ENCODE measurements around the gene ARHGAP8.
A peak's percentile ranks its signal among the peaks of the same experiment; 100 is the strongest.
"Not testable (repeated sequence)": the region's sequence is repeated elsewhere in the genome, so short reads cannot be mapped to it uniquely, and the experiment has no call there.

ARHGAP8 gene

DNA sequence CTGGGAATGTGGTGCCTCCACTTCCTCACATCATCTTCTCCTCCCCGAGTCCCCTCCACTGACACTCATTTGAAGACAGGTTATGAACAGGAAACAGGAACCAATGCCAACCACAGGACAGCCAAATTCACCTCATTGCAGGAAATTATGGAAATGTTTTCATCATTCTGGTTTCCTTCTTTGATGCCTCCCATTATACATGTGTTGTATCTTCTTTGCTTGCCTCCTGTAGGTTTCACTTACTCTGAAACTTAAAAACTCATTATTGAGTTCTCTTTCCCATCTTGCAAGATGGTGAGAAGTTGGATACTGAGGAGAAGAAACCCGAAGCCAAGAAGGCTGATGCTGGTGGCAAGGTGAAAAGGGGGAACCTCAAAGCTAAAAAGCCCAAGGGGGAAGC, 148.9 kb downstream of the ARHGAP8 start:
- H3K4me3 ChIP-seq (ENCODE audit: low read length) = no peak overlapping the region
- peak; percentile 20 for DNase-seq (ENCODE audit: low read depth)
- TF ChIP-seq, protein P1, sequence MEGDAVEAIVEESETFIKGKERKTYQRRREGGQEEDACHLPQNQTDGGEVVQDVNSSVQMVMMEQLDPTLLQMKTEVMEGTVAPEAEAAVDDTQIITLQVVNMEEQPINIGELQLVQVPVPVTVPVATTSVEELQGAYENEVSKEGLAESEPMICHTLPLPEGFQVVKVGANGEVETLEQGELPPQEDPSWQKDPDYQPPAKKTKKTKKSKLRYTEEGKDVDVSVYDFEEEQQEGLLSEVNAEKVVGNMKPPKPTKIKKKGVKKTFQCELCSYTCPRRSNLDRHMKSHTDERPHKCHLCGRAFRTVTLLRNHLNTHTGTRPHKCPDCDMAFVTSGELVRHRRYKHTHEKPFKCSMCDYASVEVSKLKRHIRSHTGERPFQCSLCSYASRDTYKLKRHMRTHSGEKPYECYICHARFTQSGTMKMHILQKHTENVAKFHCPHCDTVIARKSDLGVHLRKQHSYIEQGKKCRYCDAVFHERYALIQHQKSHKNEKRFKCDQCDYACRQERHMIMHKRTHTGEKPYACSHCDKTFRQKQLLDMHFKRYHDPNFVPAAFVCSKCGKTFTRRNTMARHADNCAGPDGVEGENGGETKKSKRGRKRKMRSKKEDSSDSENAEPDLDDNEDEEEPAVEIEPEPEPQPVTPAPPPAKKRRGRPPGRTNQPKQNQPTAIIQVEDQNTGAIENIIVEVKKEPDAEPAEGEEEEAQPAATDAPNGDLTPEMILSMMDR (IDR thresholded peaks at IDR 0.05; ENCODE audit: insufficient read depth, low read depth, low read length, missing control alignments) = no peak

DNA sequence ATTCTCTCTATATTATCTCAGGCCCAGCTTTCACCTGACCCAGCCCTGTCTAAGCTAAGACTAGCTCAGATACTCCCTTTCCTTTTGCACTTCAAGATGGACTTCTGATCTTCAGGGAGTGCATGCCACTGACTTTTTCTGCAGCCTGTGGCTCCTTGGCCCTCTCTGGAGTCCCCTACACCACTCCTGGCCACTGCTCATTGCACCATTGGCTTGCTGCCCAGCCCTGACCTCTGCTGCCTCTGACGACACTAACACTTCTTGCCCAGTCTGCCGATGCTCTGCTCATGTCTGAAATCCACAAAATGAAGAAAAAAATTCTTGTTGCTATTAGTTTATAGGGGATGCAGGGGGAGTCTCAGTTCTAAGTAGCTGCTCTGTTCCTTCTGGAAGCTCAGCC, 150.8 kb downstream of the ARHGAP8 start:
- not testable (repeated sequence) for DNase-seq (ENCODE audit: low read depth); H3K4me3 ChIP-seq (ENCODE audit: low read length)

DNA sequence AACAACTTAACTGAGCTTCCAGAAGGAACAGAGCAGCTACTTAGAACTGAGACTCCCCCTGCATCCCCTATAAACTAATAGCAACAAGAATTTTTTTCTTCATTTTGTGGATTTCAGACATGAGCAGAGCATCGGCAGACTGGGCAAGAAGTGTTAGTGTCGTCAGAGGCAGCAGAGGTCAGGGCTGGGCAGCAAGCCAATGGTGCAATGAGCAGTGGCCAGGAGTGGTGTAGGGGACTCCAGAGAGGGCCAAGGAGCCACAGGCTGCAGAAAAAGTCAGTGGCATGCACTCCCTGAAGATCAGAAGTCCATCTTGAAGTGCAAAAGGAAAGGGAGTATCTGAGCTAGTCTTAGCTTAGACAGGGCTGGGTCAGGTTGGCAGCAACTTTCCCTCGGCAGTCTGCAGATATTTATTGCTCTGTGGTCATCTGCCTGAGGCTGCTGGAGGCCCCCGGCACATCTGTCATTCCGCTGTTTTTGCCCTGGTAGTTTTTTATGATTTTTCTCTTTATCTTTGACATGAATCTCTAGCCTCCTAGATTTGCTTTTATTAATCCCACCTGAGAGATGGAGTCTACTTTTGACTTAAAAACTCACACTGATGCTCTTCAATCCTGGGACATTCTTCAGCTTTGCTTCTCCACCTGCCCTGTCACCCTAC, 152.2 kb downstream of the ARHGAP8 start:
- DNase-seq (ENCODE audit: low read depth); H3K4me3 ChIP-seq (ENCODE audit: low read length): not testable (repeated sequence)

DNA sequence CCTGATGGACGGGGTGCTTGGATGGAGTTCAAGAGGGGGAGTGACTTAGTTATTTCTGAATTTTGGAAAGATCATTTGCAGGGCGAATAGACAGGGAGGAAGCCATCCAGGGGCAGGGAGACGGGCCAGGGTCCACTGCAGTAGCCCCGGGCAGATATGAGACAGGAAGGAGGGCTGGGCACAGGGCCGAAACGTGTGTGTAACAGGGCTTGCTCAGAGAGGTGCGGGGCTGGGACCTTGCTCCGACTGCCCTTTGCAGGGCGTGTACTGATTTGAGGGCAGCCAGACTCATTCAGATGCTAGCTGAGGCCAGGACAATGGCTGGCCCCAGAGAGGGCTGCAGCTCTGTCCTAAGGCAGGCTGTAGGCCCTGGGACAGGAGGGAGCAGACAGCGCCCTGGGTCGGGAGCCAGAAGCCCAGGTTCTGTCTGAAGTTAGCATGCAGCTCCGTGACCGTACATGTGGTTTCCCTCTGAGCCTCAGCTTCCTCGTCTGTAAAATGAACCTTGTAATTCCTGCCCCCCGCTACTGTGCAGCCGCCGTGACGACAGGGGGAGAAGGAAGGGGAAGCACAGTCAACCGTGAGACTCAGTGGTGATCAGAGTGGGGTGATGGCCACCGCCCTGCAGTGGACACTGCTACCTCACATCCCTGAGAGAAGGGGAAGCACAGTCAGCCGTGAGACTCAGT, 154.0 kb downstream of the ARHGAP8 start:
- H3K4me3 ChIP-seq (ENCODE audit: low read length) = no peak overlapping the region
- DNase-seq (ENCODE audit: low read depth) = no peak
- TF ChIP-seq, protein P1 (IDR thresholded peaks at IDR 0.05; ENCODE audit: insufficient read depth, low read depth, low read length, missing control alignments) = no peak

DNA sequence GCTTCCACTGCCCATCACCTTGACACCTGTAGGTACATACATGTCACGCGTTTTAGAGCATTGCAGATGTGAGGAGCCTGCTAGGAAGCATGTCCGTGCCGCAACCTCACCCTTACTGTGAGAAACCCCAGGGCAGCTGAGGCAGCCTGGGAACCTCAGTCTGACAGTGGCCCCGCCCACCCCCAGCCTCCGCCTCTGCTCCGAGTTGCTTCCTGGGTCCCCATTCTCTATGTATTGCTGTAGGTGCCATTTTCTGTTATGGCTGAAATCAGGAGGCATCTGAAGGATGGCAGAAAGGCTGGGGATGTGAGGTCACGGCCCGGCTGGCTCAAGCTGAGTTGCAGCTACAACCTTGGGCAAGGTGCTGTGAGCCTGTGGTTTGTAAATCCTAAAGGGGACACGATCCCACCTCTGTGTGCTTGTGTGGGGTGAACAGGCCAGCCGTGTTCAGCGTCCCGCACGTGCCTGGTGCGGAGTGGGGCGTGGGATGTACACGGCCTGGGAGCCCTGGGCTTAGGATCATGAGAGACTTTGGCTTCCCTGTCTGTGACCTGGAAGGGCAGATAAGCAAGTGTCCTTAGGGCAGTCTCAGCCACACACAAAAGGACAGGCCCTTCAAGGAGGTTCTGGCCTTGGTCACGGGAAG, 154.7 kb downstream of the ARHGAP8 start:
- no peak overlapping the region for H3K4me3 ChIP-seq (ENCODE audit: low read length)
- TF ChIP-seq, protein P1 (IDR thresholded peaks at IDR 0.05; ENCODE audit: insufficient read depth, low read depth, low read length, missing control alignments) = no peak
- no peak for DNase-seq (ENCODE audit: low read depth)

DNA sequence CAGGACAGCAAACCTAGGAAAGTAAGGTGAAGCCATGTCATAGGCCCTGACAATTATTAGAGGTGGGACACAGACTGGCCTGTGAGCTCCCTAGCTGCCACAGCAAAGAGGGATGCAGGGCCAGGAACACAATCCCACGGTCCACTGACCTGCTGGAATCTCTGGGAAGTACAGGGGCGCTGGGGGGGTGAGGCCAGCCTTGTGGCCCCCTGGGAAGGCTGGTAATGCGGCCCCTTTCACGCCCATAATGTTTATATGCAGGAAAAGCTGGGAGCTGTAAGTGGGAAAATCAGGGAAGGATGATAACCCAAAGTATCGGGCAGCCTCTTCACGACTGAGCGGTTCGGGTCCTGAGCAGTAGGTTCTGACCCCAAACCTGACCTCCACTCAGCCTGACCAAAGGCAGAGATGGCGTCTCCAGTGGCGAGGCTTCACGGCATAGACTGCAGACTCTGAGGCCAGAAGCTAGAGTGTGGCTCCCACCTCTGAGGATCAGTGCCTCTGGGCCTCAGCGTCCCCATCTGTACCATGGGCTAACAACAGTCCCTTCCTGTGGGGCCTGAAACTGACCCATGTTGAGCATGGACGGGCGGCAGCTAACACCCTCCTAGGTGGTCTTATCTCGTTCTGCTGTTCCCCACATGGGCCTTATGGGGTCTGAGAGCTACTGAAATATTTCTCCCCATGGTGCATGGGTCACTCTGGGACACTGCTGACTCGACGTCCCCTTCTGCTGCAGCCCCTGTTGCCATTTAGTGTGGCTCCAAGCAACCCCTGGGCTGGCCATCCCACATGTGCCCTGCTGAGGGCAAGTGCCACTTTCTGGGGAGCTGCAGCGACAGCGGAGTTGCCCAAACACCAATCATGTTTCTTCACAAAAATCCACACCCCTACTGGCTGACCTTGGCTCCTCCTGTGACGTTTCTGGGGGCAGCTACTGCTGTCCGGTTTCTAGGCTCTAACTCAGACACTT, 155.7 kb downstream of the ARHGAP8 start:
- no peak overlapping the region for H3K4me3 ChIP-seq (ENCODE audit: low read length)
- DNase-seq (ENCODE audit: low read depth) = no peak
- TF ChIP-seq, protein P1 (IDR thresholded peaks at IDR 0.05; ENCODE audit: insufficient read depth, low read depth, low read length, missing control alignments) = no peak

DNA sequence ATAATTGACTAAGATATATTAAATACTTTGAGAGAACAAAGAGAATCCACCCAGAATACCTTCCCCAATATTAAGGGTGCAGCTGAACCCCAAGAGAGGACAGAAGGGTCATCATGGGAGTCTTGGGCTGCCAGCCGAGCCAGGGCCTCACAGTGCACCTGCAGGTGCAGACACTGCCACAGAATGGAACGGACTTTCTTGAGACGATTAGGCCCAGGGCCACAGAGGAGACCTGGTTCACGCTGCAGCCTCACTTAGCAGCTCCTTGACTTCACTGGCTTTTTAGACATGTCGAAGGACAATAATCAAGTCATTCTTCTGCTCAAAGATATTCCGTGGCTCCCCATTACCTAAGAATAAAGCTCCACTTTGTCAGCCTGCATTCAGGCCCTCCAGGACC, 156.9 kb downstream of the ARHGAP8 start:
- TF ChIP-seq, protein P1 (IDR thresholded peaks at IDR 0.05; ENCODE audit: insufficient read depth, low read depth, low read length, missing control alignments) = no peak
- DNase-seq (ENCODE audit: low read depth) = no peak
- no peak overlapping the region for H3K4me3 ChIP-seq (ENCODE audit: low read length)
